SK-N-SH treated with all-trans-retinoic acid at 6 μM for 48 hours (cell line): ENCODE measurements around the gene HTR3A.

Experiments
- ARNTL ChIP-seq: fragments of 450-650 bp; formaldehyde crosslinking; IDR thresholded peaks from 2 replicates; pipeline ENCODE4 v1.5.0; 2020; ENCODE audit warnings: low read depth, mild to moderate bottlenecking, moderate library complexity, borderline replicate concordance
- PATZ1 ChIP-seq: fragments of 250-450 bp; sonication (Bioruptor Pico); IDR thresholded peaks from 2 replicates; pipeline ENCODE4 v1.8.0; 2020; ENCODE audit warnings: mild to moderate bottlenecking, moderate library complexity, borderline replicate concordance
- RARB ChIP-seq: fragments of 250-450 bp; sonication (Bioruptor Pico); IDR thresholded peaks from 2 replicates; pipeline ENCODE4 v1.8.0; 2021; ENCODE audit warnings: mild to moderate bottlenecking, moderate library complexity
- ZNF565 ChIP-seq: fragments of 450-650 bp; formaldehyde crosslinking; conservative IDR thresholded peaks from 2 replicates; pipeline ENCODE4 v1.5.0; 2020; ENCODE audit warnings: low read depth, mild to moderate bottlenecking, moderate library complexity
- ZNF8 ChIP-seq: fragments of 450-650 bp; formaldehyde crosslinking; IDR thresholded peaks from 2 replicates; pipeline ENCODE4 v1.5.0; 2020; ENCODE audit warnings: mild to moderate bottlenecking, moderate library complexity
- TF ChIP-seq, protein P1 (sequence below): fragments of 250-450 bp; sonication (Bioruptor Pico); IDR thresholded peaks from 2 replicates; pipeline ENCODE4 v1.5.1; 2020; ENCODE audit warnings: low read depth, mild to moderate bottlenecking, moderate library complexity
- TF ChIP-seq, protein P2 (sequence below): fragments of 250-450 bp; sonication (Bioruptor Pico); IDR thresholded peaks from 2 replicates; pipeline ENCODE4 v1.8.0; 2021; ENCODE audit warnings: low read depth, mild to moderate bottlenecking, moderate library complexity, borderline replicate concordance

DNA sequence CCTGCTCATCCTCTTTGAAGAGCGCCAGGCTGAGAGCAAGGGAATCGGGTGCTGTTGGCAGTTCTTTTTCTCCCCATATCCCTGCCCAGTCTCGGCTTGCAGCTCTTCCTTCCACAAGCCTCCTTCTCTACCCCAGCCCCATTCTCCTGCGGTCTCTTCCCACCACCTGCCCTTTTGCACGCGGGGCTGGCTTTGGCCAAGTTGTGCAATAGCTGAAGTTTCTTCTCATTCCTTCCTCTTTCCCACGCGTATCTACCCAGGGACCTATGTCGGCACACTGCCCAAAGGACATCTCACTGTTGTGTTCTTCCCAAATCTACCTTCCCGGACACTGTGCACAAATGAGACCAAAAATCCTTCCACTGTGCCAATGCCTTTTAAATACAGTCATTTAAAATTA is 22.3 kb upstream of the HTR3A start:
- TF ChIP-seq ZNF8 (no peak), PATZ1 (CRISPR knock-in tag) (no peak), ZNF565 (CRISPR knock-in tag) (no peak), RARB (CRISPR knock-in tag) (no peak), ARNTL (no peak)
- TF ChIP-seq, protein P1, sequence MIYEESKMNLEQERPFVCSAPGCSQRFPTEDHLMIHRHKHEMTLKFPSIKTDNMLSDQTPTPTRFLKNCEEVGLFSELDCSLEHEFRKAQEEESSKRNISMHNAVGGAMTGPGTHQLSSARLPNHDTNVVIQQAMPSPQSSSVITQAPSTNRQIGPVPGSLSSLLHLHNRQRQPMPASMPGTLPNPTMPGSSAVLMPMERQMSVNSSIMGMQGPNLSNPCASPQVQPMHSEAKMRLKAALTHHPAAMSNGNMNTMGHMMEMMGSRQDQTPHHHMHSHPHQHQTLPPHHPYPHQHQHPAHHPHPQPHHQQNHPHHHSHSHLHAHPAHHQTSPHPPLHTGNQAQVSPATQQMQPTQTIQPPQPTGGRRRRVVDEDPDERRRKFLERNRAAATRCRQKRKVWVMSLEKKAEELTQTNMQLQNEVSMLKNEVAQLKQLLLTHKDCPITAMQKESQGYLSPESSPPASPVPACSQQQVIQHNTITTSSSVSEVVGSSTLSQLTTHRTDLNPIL (CRISPR knock-in tag) = no peak
- TF ChIP-seq, protein P2, sequence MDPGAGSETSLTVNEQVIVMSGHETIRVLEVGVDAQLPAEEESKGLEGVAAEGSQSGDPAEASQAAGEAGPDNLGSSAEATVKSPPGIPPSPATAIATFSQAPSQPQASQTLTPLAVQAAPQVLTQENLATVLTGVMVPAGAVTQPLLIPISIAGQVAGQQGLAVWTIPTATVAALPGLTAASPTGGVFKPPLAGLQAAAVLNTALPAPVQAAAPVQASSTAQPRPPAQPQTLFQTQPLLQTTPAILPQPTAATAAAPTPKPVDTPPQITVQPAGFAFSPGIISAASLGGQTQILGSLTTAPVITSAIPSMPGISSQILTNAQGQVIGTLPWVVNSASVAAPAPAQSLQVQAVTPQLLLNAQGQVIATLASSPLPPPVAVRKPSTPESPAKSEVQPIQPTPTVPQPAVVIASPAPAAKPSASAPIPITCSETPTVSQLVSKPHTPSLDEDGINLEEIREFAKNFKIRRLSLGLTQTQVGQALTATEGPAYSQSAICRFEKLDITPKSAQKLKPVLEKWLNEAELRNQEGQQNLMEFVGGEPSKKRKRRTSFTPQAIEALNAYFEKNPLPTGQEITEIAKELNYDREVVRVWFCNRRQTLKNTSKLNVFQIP (CRISPR knock-in tag) = no peak
